ENCODE measurements around the gene TNRC18.
"Not testable (repeated sequence)": the region's sequence is repeated elsewhere in the genome, so short reads cannot be mapped to it uniquely, and the experiment has no call there.

Gene TNRC18

GRCh38 chr7:5320802-5321396 is 102.7 kb downstream of the TNRC18 start:
- TF ChIP-seq EZH2phosphoT487 (IDR thresholded peaks at IDR 0.05; ENCODE audit: borderline replicate concordance) = no peak
- TF ChIP-seq CTCF (conservative IDR thresholded peaks at IDR 0.05; ENCODE audit: low read length) = no peak
- no peaks in the 10 kb centered on the region for H3F3A ChIP-seq (ENCODE audit: low read depth)
- H2AFZ ChIP-seq (ENCODE audit: low read length) = no peak overlapping the region

GRCh38 chr7:5320391-5320790 is 103.2 kb downstream of the TNRC18 start:
- no peaks in the 10 kb centered on the region for H3K79me2 ChIP-seq (ENCODE audit: insufficient read depth, low read length)
- no peak overlapping the region for H3K4me2 ChIP-seq (ENCODE audit: low read depth, low read length, poor library complexity, severe bottlenecking)
- H3K27me3 ChIP-seq (ENCODE audit: insufficient read depth, low read length, poor library complexity, severe bottlenecking) = no peaks in the 10 kb centered on the region
- no peak overlapping the region for H2AFZ ChIP-seq (ENCODE audit: low read length)
- no peaks in the 10 kb centered on the region for H4K20me1 ChIP-seq (ENCODE audit: insufficient read depth, low read length, poor library complexity, severe bottlenecking)
- no peaks in the 10 kb centered on the region for H3K4me1 ChIP-seq (ENCODE audit: insufficient read depth, low read length, poor library complexity, severe bottlenecking)
- TF ChIP-seq CTCF (conservative IDR thresholded peaks at IDR 0.05; ENCODE audit: low read length) = no peak
- no peak overlapping the region for H3K4me3 ChIP-seq (ENCODE audit: low read length, poor library complexity, severe bottlenecking)
- H3K9me3 ChIP-seq (ENCODE audit: insufficient read depth, low read depth, low read length) = peaks cover 9% of the 10 kb centered on the region; the same call in 1 of the 2 replicates
- no peak overlapping the region for H3K9ac ChIP-seq (ENCODE audit: low read depth, low read length, poor library complexity, severe bottlenecking)
- peaks cover 58% of the 10 kb centered on the region for H3K36me3 ChIP-seq (ENCODE audit: insufficient read depth, low read length)
- H3K9me2 ChIP-seq (replicated peaks; ENCODE audit: low read depth, low read length) = no peaks in the 10 kb centered on the region
- H3F3A ChIP-seq (ENCODE audit: low read depth) = no peaks in the 10 kb centered on the region

More at GRCh38 chr7:5320802-5321396, 102.7 kb downstream of the TNRC18 start:
- Histone ChIP-seq H3K9me3 (ENCODE audit: insufficient read depth, low read depth, low read length) (peaks cover 9% of the 10 kb centered on the region; the same call in 1 of the 2 replicates), H3K36me3 (ENCODE audit: insufficient read depth, low read length) (peaks cover 54% of the 10 kb centered on the region), H4K20me1 (ENCODE audit: insufficient read depth, low read length, poor library complexity, severe bottlenecking) (no peaks in the 10 kb centered on the region), H3K4me1 (ENCODE audit: insufficient read depth, low read length, poor library complexity, severe bottlenecking) (no peaks in the 10 kb centered on the region), H3K27me3 (ENCODE audit: insufficient read depth, low read length, poor library complexity, severe bottlenecking) (no peaks in the 10 kb centered on the region), H3K9me2 (replicated peaks; ENCODE audit: low read depth, low read length) (no peaks in the 10 kb centered on the region), H3K4me2 (ENCODE audit: low read depth, low read length, poor library complexity, severe bottlenecking) (no peak overlapping the region), H3K9ac (ENCODE audit: low read depth, low read length, poor library complexity, severe bottlenecking) (no peak overlapping the region), H3K79me2 (ENCODE audit: insufficient read depth, low read length) (no peaks in the 10 kb centered on the region), H3K4me3 (ENCODE audit: low read length, poor library complexity, severe bottlenecking) (no peak overlapping the region)

GRCh38 chr7:5318613-5319012 is 105.0 kb downstream of the TNRC18 start:
- not testable (repeated sequence) for H4K20me1 ChIP-seq (ENCODE audit: insufficient read depth, low read length, poor library complexity, severe bottlenecking); H3K79me2 ChIP-seq (ENCODE audit: insufficient read depth, low read length); H2AFZ ChIP-seq (ENCODE audit: low read length); H3F3A ChIP-seq (ENCODE audit: low read depth); H3K4me2 ChIP-seq (ENCODE audit: low read depth, low read length, poor library complexity, severe bottlenecking); H3K9me2 ChIP-seq (replicated peaks; ENCODE audit: low read depth, low read length); H3K9me3 ChIP-seq (ENCODE audit: insufficient read depth, low read depth, low read length); H3K4me3 ChIP-seq (ENCODE audit: low read length, poor library complexity, severe bottlenecking); H3K9ac ChIP-seq (ENCODE audit: low read depth, low read length, poor library complexity, severe bottlenecking); H3K4me1 ChIP-seq (ENCODE audit: insufficient read depth, low read length, poor library complexity, severe bottlenecking); H3K27me3 ChIP-seq (ENCODE audit: insufficient read depth, low read length, poor library complexity, severe bottlenecking)
- peaks cover 47% of the 10 kb centered on the region for H3K36me3 ChIP-seq (ENCODE audit: insufficient read depth, low read length)

- H3K4me1 ChIP-seq (ENCODE audit: insufficient read depth, low read length, poor library complexity, severe bottlenecking) = no peaks in the 10 kb centered on the region
- no peaks in the 10 kb centered on the region for H4K20me1 ChIP-seq (ENCODE audit: insufficient read depth, low read length, poor library complexity, severe bottlenecking)
- H2AFZ ChIP-seq (ENCODE audit: low read length) = no peak overlapping the region
- TF ChIP-seq EZH2phosphoT487 (IDR thresholded peaks at IDR 0.05; ENCODE audit: borderline replicate concordance) (no peak), CTCF (conservative IDR thresholded peaks at IDR 0.05; ENCODE audit: low read length) (no peak)
- H3K9me3 ChIP-seq (ENCODE audit: insufficient read depth, low read depth, low read length) = peaks cover 9% of the 10 kb centered on the region; the same call in 1 of the 2 replicates
- H3K4me2 ChIP-seq (ENCODE audit: low read depth, low read length, poor library complexity, severe bottlenecking) = no peak overlapping the region
- no peaks in the 10 kb centered on the region for H3K9me2 ChIP-seq (replicated peaks; ENCODE audit: low read depth, low read length)
- no peak overlapping the region for H3K4me3 ChIP-seq (ENCODE audit: low read length, poor library complexity, severe bottlenecking)
- peaks cover 47% of the 10 kb centered on the region for H3K36me3 ChIP-seq (ENCODE audit: insufficient read depth, low read length)
- no peak overlapping the region for H3K9ac ChIP-seq (ENCODE audit: low read depth, low read length, poor library complexity, severe bottlenecking)
- no peaks in the 10 kb centered on the region for H3K27me3 ChIP-seq (ENCODE audit: insufficient read depth, low read length, poor library complexity, severe bottlenecking)
- no peaks in the 10 kb centered on the region for H3F3A ChIP-seq (ENCODE audit: low read depth)
- no peaks in the 10 kb centered on the region for H3K79me2 ChIP-seq (ENCODE audit: insufficient read depth, low read length)
These were observed 107.9 kb downstream of the TNRC18 start for GRCh38 chr7:5315761-5316160.
